OCI-LY1 (cell line): Measurements from ENCODE around the gene RPS6KA2.

Experiments used
- CTCF ChIP-seq: fragments of 200-600 bp; sonication (generic), shearing (Covaris generic); IDR thresholded peaks from 2 replicates; pipeline ENCODE4 v1.5.1; 2017; ENCODE audit warnings: mild to moderate bottlenecking, antibody characterized with exemption, low read length, moderate library complexity, mixed read lengths
- EZH2 ChIP-seq: fragments of 200-600 bp; sonication (generic), shearing (Covaris generic); IDR thresholded peaks from 2 replicates; pipeline ENCODE4 v1.8.0; 2017; ENCODE audit warnings: borderline replicate concordance, mixed run types, mild to moderate bottlenecking, antibody characterized with exemption, low read length, moderate library complexity, mixed read lengths

- TF ChIP-seq CTCF = no peak
- TF ChIP-seq EZH2 = no peak
Measured at GRCh38 chr6:166497087-166497899, 129.8 kb downstream of the RPS6KA2 start.
